Measurements from ENCODE around the gene KLHL6. TPM values are rescaled to one million over a fixed set of nuclear protein-coding genes. Genes with fewer than 3 reads are reported as not detected.
A peak's percentile ranks its signal among the peaks of the same experiment; 100 is the strongest.

Gene KLHL6
- total and polyA plus RNA-seq, 2 of the 8 experiments (the other 6 are each of a cell fraction or from before 2014, with no cell fraction given): 0.05 TPM; not detected in 1

DNA sequence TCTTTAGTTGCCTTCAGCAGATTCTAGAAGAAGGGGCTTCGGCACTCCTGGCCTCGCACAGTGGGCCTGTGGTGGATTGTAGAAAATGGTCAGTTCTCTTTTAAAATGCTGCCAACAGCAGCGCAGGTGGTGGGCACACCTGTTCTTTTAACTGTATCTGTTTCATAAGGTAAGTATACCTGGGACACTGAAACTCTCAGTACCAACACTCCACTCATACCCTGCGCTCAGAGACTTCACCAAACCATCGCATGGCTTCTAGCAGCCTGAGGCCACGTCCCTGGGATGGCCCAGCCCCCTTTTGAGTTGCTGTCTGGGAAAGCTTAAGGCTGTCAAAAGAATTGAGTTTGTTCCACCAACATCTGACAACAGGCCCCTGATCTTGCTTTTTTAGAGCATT, 70.4 kb downstream of the KLHL6 start:
- Histone ChIP-seq H3K4me2 (ENCODE audit: insufficient read depth in 1 of 2, low read depth in 2 of 2, low read length in 2 of 2) (no peak overlapping the region), H4K91ac (replicated peaks; ENCODE audit: insufficient read length, low read length) (no peak overlapping the region), H3K79me1 (ENCODE audit: low read depth, low read length) (no peaks in the 10 kb centered on the region), H3K27me3 (replicated peaks in 1 of 4; ENCODE audit: control insufficient read depth in 3 of 4, extremely low read depth in 1 of 4, insufficient read depth in 3 of 4, low read length in 3 of 4) (no peaks in the 10 kb centered on the region), H4K20me1 (replicated peaks in 1 of 2; ENCODE audit: control insufficient read depth in 1 of 2, insufficient read depth in 2 of 2, low read length in 2 of 2) (no peaks in the 10 kb centered on the region), H3K23me2 (ENCODE audit: low read depth, low read length) (no peaks in the 10 kb centered on the region), H3K14ac (ENCODE audit: insufficient read length) (no peak overlapping the region), H3K9ac (replicated peaks in 1 of 4; ENCODE audit: extremely low read depth in 1 of 4, low read depth in 3 of 4, low read length in 3 of 4) (no peak overlapping the region), H3K27ac (ENCODE audit: low read depth, low read length) (no peak overlapping the region), H2BK12ac (ENCODE audit: low read depth, low read length) (no peak overlapping the region), H4K8ac (ENCODE audit: extremely low read depth, insufficient read depth, low read length) (no peak overlapping the region), H2BK15ac (ENCODE audit: low read length) (no peak overlapping the region), H3K4ac (replicated peaks; ENCODE audit: insufficient read length, low read depth, low read length) (no peak overlapping the region), H3K4me1 (replicated peaks in 1 of 4; ENCODE audit: control insufficient read depth in 3 of 4, insufficient read depth in 4 of 4, low read length in 3 of 4) (peaks cover 0 to 9% (median 6%) of the 10 kb centered on the region in 4 experiments; a peak in 4 of 7 replicates), H2AK5ac (ENCODE audit: low read depth, low read length) (no peak overlapping the region), H2BK5ac (ENCODE audit: low read depth, low read length) (no peak overlapping the region), H3K9me3 (ENCODE audit: insufficient read depth in 2 of 2, low read depth in 1 of 2, low read length in 1 of 2) (no peaks in the 10 kb centered on the region; a peak in 1 of 4 replicates), H2BK20ac (ENCODE audit: low read length) (no peak overlapping the region), H4K5ac (ENCODE audit: insufficient read length, low read depth, low read length) (no peak overlapping the region), H3K18ac (ENCODE audit: extremely low read depth, low read length) (no peak overlapping the region), H3K36me3 (ENCODE audit: control insufficient read depth in 2 of 4, insufficient read depth in 4 of 4, low read length in 3 of 4) (no peaks in the 10 kb centered on the region), H3K79me2 (ENCODE audit: control insufficient read depth in 1 of 2, insufficient read depth in 2 of 2, low read length in 2 of 2) (no peaks in the 10 kb centered on the region), H2AFZ (ENCODE audit: low read length) (no peak overlapping the region), H3K56ac (replicated peaks; ENCODE audit: insufficient read length, low read depth, low read length) (no peak overlapping the region), H3K4me3 (ENCODE audit: extremely low read depth in 1 of 4, insufficient read depth in 2 of 4, low read depth in 3 of 4, low read length in 4 of 4) (no peak overlapping the region), H3K23ac (ENCODE audit: insufficient read length) (no peak overlapping the region), H2BK120ac (replicated peaks; ENCODE audit: low read depth, low read length) (no peak overlapping the region)
- DNase-seq (ENCODE audit: low read depth in 1 of 2, low spot score in 2 of 2) (peak in 1 of 2 experiments; percentile 38), FAIRE-seq (no peak)
- ChIA-PET CTCF (ENCODE audit: partially characterized antibody) (interaction anchor here (1.2 to 2.0 kb wide), 2 partner anchors 30 to 75 kb away, joined by 4 to 6 read pairs; no protein-coding TSS in a partner anchor), POLR2A (ENCODE audit: partially characterized antibody) (interaction anchor here (1.0 kb wide), 1 partner anchor 213 kb away, joined by 6 read pairs; the partner anchor contains the start of gene YEATS2)
- 92% methylated on average over 6 of the region's 6 CpGs; no CpG with 5 or more reads in 1 of the 2 experiments for WGBS, 2 experiments (ENCODE audit: extremely low coverage in 1 of 2, insufficient coverage in 1 of 2, insufficient read length in 1 of 2, insufficient replicate concordance in 2 of 2, low coverage in 1 of 2, low lambda C conversion rate in 2 of 2, missing lambda C conversion rate in 1 of 2)
- TF ChIP-seq, protein P1, sequence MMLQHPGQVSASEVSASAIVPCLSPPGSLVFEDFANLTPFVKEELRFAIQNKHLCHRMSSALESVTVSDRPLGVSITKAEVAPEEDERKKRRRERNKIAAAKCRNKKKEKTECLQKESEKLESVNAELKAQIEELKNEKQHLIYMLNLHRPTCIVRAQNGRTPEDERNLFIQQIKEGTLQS (IDR thresholded peaks at IDR 0.05; ENCODE audit: insufficient read depth, low read depth, low read length): no peak
- no peak for TF ChIP-seq ZNF274 (IDR thresholded peaks at IDR 0.05; ENCODE audit: borderline replicate concordance, extremely low read depth, low read length)
- TF ChIP-seq GABPA (IDR thresholded peaks at IDR 0.05; ENCODE audit: borderline replicate concordance, insufficient read depth, low read length): no peak
- TF ChIP-seq CEBPB (IDR thresholded peaks at IDR 0.05; ENCODE audit: low read depth, low read length): no peak
- TF ChIP-seq SRF (IDR thresholded peaks at IDR 0.05; ENCODE audit: low read depth, low read length): no peak
- no peak for TF ChIP-seq TAF7 (optimal IDR thresholded peaks at IDR 0.05; ENCODE audit: borderline replicate concordance, low read depth, low read length)
- no peak for TF ChIP-seq BRCA1 (IDR thresholded peaks at IDR 0.05; ENCODE audit: low read depth, low read length)
- no peak for TF ChIP-seq RFX5 (IDR thresholded peaks at IDR 0.05; ENCODE audit: borderline replicate concordance, low read depth, low read length)
